Left colon (tissue), 2 donors: Measurements from ENCODE around the gene NDC1. TPM values are rescaled to one million over a fixed set of nuclear protein-coding genes. Genes with fewer than 3 reads are reported as not detected.

Experiments
- ATAC-seq: fragments of 200-7000 bp; cut with Tn5 transposase; one replicate; pipeline ENCODE4 v1.9.1; 2020; ENCODE audit warnings: mild to moderate bottlenecking, moderate library complexity
- DNase-seq, 2 donors: peaks; one replicate each; pipeline ENCODE4 v3.0.0-alpha.2; 2020
- intact Hi-C, 2 donors: fragments of 100-400 bp; cut with DNase I in 1 of 2; cut with micrococcal nuclease in 1 of 2; formaldehyde crosslinking; loops; one replicate each; pipeline versions ENCODE4 v1.11.2 to v1.14.0; 2022; cut with DNase I, micrococcal nuclease
- total RNA-seq, 2 donors: library from RNA; stranded (reverse); fragmentation: NEBNext Ultra II Directional; extraction: Animal tissue kit (Norgen Biotek cat#: 25700); gene quantifications; one replicate each; pipeline ENCODE4 v1.2.1, GENCODE V29; 2021
- donor health status: DM: no; HTN: no; CAD: no.
- donor health status: DM: yes; HTN: yes; CAD: no.

NDC1 gene
- total RNA-seq, 2 donors from 2014 or later = 10.3 to 16.8 TPM

- intact Hi-C loops = no loop called here
- DNase-seq = no peak
Observed at GRCh38 chr1:53722025-53722424, 116.1 kb downstream of the NDC1 start.

GRCh38 chr1:53721088-53721487, 117.0 kb downstream of the NDC1 start:
- ATAC-seq (no peak), DNase-seq (no peak)
- intact Hi-C loops = no loop called here

More at GRCh38 chr1:53722025-53722424, 116.1 kb downstream of the NDC1 start:
- ATAC-seq = no peak

GRCh38 chr1:53719469-53719868, 118.6 kb downstream of the NDC1 start:
- intact Hi-C loops = no loop called here
- DNase-seq (no peak), ATAC-seq (no peak)

- no peak for DNase-seq
- intact Hi-C loops = no loop called here
- ATAC-seq = no peak
Observed at GRCh38 chr1:53718443-53718842, 119.7 kb downstream of the NDC1 start.

GRCh38 chr1:53717025-53717804, 120.9 kb downstream of the NDC1 start:
- intact Hi-C loops = no loop called here
- no peak for ATAC-seq
- DNase-seq = no peak

- no peak for DNase-seq
- intact Hi-C loops = no loop called here
- ATAC-seq = no peak
Observed at GRCh38 chr1:53716150-53716549, 121.9 kb downstream of the NDC1 start.

- DNase-seq (no peak), ATAC-seq (no peak)
- intact Hi-C loops = no loop called here
Observed at GRCh38 chr1:53715478-53715877, 122.6 kb downstream of the NDC1 start.

Other genes with a start within 250 kb of the NDC1 start
- gene GLIS1, start 99.1 kb downstream of the NDC1 start, total RNA-seq = under 1 TPM; 0.25 to 0.34 TPM
- 10 to 100 TPM; 28.7 to 35.2 TPM for gene YIPF1, start 51.5 kb upstream of the NDC1 start, total RNA-seq
- under 1 TPM in 1 of 2 donors, not detected in 1; 0.31 TPM for gene DIO1, start 55.9 kb upstream of the NDC1 start, total RNA-seq
- 10 to 100 TPM; 15.7 to 17.9 TPM for gene IFT25, start 107.4 kb upstream of the NDC1 start, total RNA-seq
- gene LRRC42, start 108.1 kb upstream of the NDC1 start, total RNA-seq = 10 to 100 TPM; 19.7 to 24.0 TPM
- gene LDLRAD1, start 179.9 kb upstream of the NDC1 start, total RNA-seq = not detected
- gene TMEM59, start 214.9 kb upstream of the NDC1 start, total RNA-seq = 1,000 to 10,000 TPM in 1 of 2 donors, 100 to 1,000 TPM in 1; 782 to 1,105 TPM
- gene TCEANC2, start 215.3 kb upstream of the NDC1 start, total RNA-seq = 1 to 10 TPM; 3.4 to 4.4 TPM